GM06990 (cell line): ENCODE results near the gene ZNF474.

Experiments
- DNase-seq: peaks from one replicate; pipeline ENCODE4 v3.0.0-alpha.2; 2011; ENCODE audit not compliant: insufficient read length; ENCODE audit errors: extremely low read depth
- H3K27me3 ChIP-seq: replicated peaks from 2 replicates; pipeline ENCODE4 v1.6.0; 2011; ENCODE audit warnings: low read length; ENCODE audit not compliant: control insufficient read depth, insufficient read depth
- H3K36me3 ChIP-seq: 2 replicates; pipeline ENCODE4 v1.5.1; 2011; ENCODE audit warnings: low read length; ENCODE audit not compliant: control insufficient read depth, insufficient read depth
- H3K4me3 ChIP-seq: replicated peaks from 2 replicates; pipeline ENCODE4 v1.5.1; 2011; ENCODE audit warnings: low read depth, mild to moderate bottlenecking, control low read depth, low read length
- CTCF ChIP-seq: IDR thresholded peaks from 2 replicates; pipeline ENCODE4 v1.5.1; 2011; ENCODE audit warnings: low read length, control low read depth, mild to moderate bottlenecking, inconsistent platforms; ENCODE audit not compliant: insufficient read depth, poor library complexity, severe bottlenecking

ZNF474 gene

GRCh38 chr5:122200450-122200849 lies 71.1 kb downstream of the ZNF474 start:
- no peak overlapping the region for H3K4me3 ChIP-seq
- no peaks in the 10 kb centered on the region for H3K36me3 ChIP-seq
- H3K27me3 ChIP-seq: no peaks in the 10 kb centered on the region
- no peak for TF ChIP-seq CTCF
- no peak for DNase-seq

- Histone ChIP-seq H3K4me3 (no peak overlapping the region), H3K36me3 (no peaks in the 10 kb centered on the region), H3K27me3 (no peaks in the 10 kb centered on the region)
- no peak for TF ChIP-seq CTCF
- no peak for DNase-seq
Observed at GRCh38 chr5:122200865-122201264, 71.5 kb downstream of the ZNF474 start.

GRCh38 chr5:122201365-122201764 lies 72.0 kb downstream of the ZNF474 start:
- TF ChIP-seq CTCF: no peak
- no peak for DNase-seq
- Histone ChIP-seq H3K4me3 (no peak overlapping the region), H3K36me3 (no peaks in the 10 kb centered on the region), H3K27me3 (no peaks in the 10 kb centered on the region)

- no peak for DNase-seq
- Histone ChIP-seq H3K36me3 (no peaks in the 10 kb centered on the region), H3K4me3 (no peak overlapping the region), H3K27me3 (no peaks in the 10 kb centered on the region)
- no peak for TF ChIP-seq CTCF
Observed at GRCh38 chr5:122202952-122203351, 73.6 kb downstream of the ZNF474 start.
